HepG2 (cell line): ENCODE measurements around the gene CYP2W1. TPM values are rescaled to one million over a fixed set of nuclear protein-coding genes. Genes with fewer than 3 reads are reported as not detected.

ENCODE experiments used
- ARID4A ChIP-seq: sonication (generic); formaldehyde crosslinking; IDR thresholded peaks from 2 replicates; pipeline ENCODE4 v1.5.0; 2020; ENCODE audit warnings: mild to moderate bottlenecking, missing genetic modification reagents, borderline replicate concordance
- CCAR2 ChIP-seq: fragments of 200-400 bp; formaldehyde crosslinking; optimal IDR thresholded peaks from 2 replicates; pipeline ENCODE3; 2018; ENCODE audit warnings: low read depth, mild to moderate bottlenecking, low read length, moderate library complexity
- DRAP1 ChIP-seq: IDR thresholded peaks from 2 replicates; pipeline ENCODE4 v1.6.1; 2016; ENCODE audit warnings: missing genetic modification reagents, missing compliant biosample characterization
- E2F2 ChIP-seq: sonication (generic); formaldehyde crosslinking; IDR thresholded peaks from 2 replicates; pipeline ENCODE4 v1.4.0; 2020; ENCODE audit warnings: missing genetic modification reagents, borderline replicate concordance
- KDM2A ChIP-seq: sonication (generic); formaldehyde crosslinking; IDR thresholded peaks from 2 replicates; pipeline ENCODE4 v1.4.0; 2020; ENCODE audit warnings: low read depth, missing genetic modification reagents, borderline replicate concordance
- MED13 ChIP-seq: sonication (generic); formaldehyde crosslinking; IDR thresholded peaks from 2 replicates; pipeline ENCODE4 v1.5.0; 2020; ENCODE audit warnings: missing genetic modification reagents
- NRL ChIP-seq: sonication (generic); formaldehyde crosslinking; IDR thresholded peaks from 2 replicates; pipeline ENCODE4 v1.5.0; 2020; ENCODE audit warnings: missing genetic modification reagents, mild to moderate bottlenecking, moderate library complexity, borderline replicate concordance
- U2AF1 ChIP-seq: fragments of 200-400 bp; formaldehyde crosslinking; optimal IDR thresholded peaks from 2 replicates; pipeline ENCODE3; 2017; ENCODE audit warnings: mild to moderate bottlenecking, low read depth, low read length
- ZGPAT ChIP-seq: IDR thresholded peaks from 2 replicates; pipeline ENCODE4 v1.6.1; 2016; ENCODE audit warnings: mild to moderate bottlenecking
- ZMYM2 ChIP-seq: sonication (generic); formaldehyde crosslinking; IDR thresholded peaks from 2 replicates; pipeline ENCODE4 v1.8.0; 2022; ENCODE audit warnings: mild to moderate bottlenecking, missing genetic modification reagents
- ZNF343 ChIP-seq: sonication (generic); formaldehyde crosslinking; IDR thresholded peaks from 2 replicates; pipeline ENCODE4 v1.4.0; 2020; ENCODE audit warnings: mild to moderate bottlenecking, missing genetic modification reagents
- ZNF451 ChIP-seq: sonication (generic); formaldehyde crosslinking; IDR thresholded peaks from 2 replicates; pipeline ENCODE4 v1.5.0; 2020; ENCODE audit warnings: mild to moderate bottlenecking, missing genetic modification reagents
- ZNF562 ChIP-seq: sonication (generic); formaldehyde crosslinking; IDR thresholded peaks from 2 replicates; pipeline ENCODE4 v1.8.0; 2022; ENCODE audit warnings: missing genetic modification reagents, borderline replicate concordance
- ZNF567 ChIP-seq: sonication (generic); formaldehyde crosslinking; IDR thresholded peaks from 2 replicates; pipeline ENCODE4 v1.8.1; 2023; ENCODE audit warnings: mild to moderate bottlenecking, missing genetic modification reagents, borderline replicate concordance
- ZNF670 ChIP-seq: sonication (generic); formaldehyde crosslinking; IDR thresholded peaks from 2 replicates; pipeline ENCODE4 v1.8.0; 2022; ENCODE audit warnings: mild to moderate bottlenecking, missing genetic modification reagents, borderline replicate concordance
- polyA plus RNA-seq, 8 experiments: library from polyadenylated mRNA; depleted of rRNA in 3 of 8; stranded (reverse) in 7 of 8; unstranded in 1 of 8; fragments of >200 nt; fragmentation: Illumina TruSeq in 4 of 8; extraction: Trizol in 4 of 8; gene quantifications; 2 replicates each; pipeline versions ENCODE4 v1.2.1 to v1.2.3, GENCODE V29; 2011 to 2016; ENCODE audit warnings: low read depth in 4 of 8, missing spikeins in 1 of 8, mixed read lengths in 1 of 8; ENCODE audit not compliant: insufficient read depth in 1 of 8
- total RNA-seq, 5 experiments: library from RNA; depleted of rRNA; stranded (reverse); fragments of >200 nt; fragmentation: Illumina TruSeq; extraction: Trizol; gene quantifications; 2 replicates each; pipeline ENCODE4 v1.2.3, GENCODE V29; 2016; ENCODE audit warnings: low read depth in 1 of 5
- TF ChIP-seq, protein P1 (sequence below): sonication (generic); formaldehyde crosslinking; conservative IDR thresholded peaks from 2 replicates; pipeline ENCODE4 v1.4.0; 2020; ENCODE audit warnings: missing genetic modification reagents
- TF ChIP-seq, protein P2 (sequence below): sonication (generic); formaldehyde crosslinking; IDR thresholded peaks from 2 replicates; pipeline ENCODE4 v1.5.1; 2020; ENCODE audit warnings: mild to moderate bottlenecking, missing genetic modification reagents, moderate library complexity

Gene CYP2W1
- total and polyA plus RNA-seq, 2 of the 13 experiments (the other 11 are each of a cell fraction or from before 2014, with no cell fraction given): 19.5 to 31.7 TPM

DNA sequence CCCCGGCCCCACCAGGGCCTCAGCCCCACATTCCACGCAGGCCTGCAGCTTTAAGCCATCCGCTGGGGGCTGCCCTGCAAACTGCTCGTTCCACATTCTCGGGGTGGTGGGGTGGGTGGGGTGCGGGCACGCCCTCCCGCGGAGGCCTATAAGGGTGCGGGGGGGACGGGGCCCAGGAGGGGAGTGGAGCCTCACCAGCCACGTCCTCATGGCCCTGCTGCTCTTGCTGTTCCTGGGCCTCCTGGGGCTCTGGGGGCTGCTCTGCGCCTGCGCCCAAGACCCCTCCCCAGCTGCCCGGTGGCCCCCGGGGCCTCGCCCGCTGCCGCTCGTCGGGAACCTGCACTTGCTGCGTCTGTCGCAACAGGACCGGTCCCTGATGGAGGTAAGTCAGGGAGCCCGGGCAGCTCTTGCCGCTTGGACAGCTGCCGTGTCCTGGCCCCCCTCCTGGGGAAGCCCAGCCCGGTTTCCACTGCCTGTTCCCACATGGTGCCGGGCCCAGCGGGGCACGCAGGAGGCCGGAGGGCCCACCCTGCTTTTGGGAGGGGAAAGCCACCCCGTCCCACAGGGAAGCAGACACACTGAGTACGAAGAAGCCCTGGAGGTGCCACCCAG is at the start of gene CYP2W1 (continued):
- TF ChIP-seq ARID4A (CRISPR knock-in tag) (peak; percentile 68; the same call in 1 of the 2 replicates), NRL (CRISPR knock-in tag) (no peak), ZNF562 (CRISPR knock-in tag) (no peak), E2F2 (CRISPR knock-in tag) (no peak), MED13 (CRISPR knock-in tag) (no peak; the same call in 1 of the 2 replicates), CCAR2 (no peak), ZGPAT (peak; percentile 85; the same call in 1 of the 2 replicates), ZNF343 (CRISPR knock-in tag) (no peak), ZMYM2 (0 out of 2 replicates have a peak, but pooled peaks have one; percentile 53), U2AF1 (no peak), ZNF670 (no peak), ZNF451 (CRISPR knock-in tag) (0 out of 2 replicates have a peak, but pooled peaks have one; percentile 29), ZNF567 (no peak), KDM2A (CRISPR knock-in tag) (peak; percentile 84), DRAP1 (CRISPR knock-in tag) (peak; percentile 78)
- TF ChIP-seq, protein P1, sequence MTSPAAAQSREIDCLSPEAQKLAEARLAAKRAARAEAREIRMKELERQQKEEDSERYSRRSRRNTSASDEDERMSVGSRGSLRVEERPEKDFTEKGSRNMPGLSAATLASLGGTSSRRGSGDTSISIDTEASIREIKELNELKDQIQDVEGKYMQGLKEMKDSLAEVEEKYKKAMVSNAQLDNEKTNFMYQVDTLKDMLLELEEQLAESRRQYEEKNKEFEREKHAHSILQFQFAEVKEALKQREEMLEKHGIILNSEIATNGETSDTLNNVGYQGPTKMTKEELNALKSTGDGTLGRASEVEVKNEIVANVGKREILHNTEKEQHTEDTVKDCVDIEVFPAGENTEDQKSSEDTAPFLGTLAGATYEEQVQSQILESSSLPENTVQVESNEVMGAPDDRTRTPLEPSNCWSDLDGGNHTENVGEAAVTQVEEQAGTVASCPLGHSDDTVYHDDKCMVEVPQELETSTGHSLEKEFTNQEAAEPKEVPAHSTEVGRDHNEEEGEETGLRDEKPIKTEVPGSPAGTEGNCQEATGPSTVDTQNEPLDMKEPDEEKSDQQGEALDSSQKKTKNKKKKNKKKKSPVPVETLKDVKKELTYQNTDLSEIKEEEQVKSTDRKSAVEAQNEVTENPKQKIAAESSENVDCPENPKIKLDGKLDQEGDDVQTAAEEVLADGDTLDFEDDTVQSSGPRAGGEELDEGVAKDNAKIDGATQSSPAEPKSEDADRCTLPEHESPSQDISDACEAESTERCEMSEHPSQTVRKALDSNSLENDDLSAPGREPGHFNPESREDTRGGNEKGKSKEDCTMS (CRISPR knock-in tag): no peak
- TF ChIP-seq, protein P2, sequence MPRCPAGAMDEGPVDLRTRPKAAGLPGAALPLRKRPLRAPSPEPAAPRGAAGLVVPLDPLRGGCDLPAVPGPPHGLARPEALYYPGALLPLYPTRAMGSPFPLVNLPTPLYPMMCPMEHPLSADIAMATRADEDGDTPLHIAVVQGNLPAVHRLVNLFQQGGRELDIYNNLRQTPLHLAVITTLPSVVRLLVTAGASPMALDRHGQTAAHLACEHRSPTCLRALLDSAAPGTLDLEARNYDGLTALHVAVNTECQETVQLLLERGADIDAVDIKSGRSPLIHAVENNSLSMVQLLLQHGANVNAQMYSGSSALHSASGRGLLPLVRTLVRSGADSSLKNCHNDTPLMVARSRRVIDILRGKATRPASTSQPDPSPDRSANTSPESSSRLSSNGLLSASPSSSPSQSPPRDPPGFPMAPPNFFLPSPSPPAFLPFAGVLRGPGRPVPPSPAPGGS (CRISPR knock-in tag): peak; percentile 47; the same call in 1 of the 2 replicates
